Measurements from ENCODE around the gene DROSHA.
A peak's percentile ranks its signal among the peaks of the same experiment; 100 is the strongest.
"Not testable (repeated sequence)": the region's sequence is repeated elsewhere in the genome, so short reads cannot be mapped to it uniquely, and the experiment has no call there.

The DROSHA gene

GRCh38 chr5:31551878-31552277 is 20.0 kb upstream of the DROSHA start:
- ATAC-seq (replicated peaks): no peak
- H3K4me3 Mint-ChIP-seq: no peak overlapping the region
- H3K36me3 Mint-ChIP-seq: peaks cover 54 to 62% of the 10 kb centered on the region in 2 donors

GRCh38 chr5:31549114-31549513 is 17.2 kb upstream of the DROSHA start:
- H3K36me3 Mint-ChIP-seq: peaks cover 52 to 65% of the 10 kb centered on the region in 2 donors
- H3K27me3 Mint-ChIP-seq; ATAC-seq (replicated peaks); H3K4me1 Mint-ChIP-seq; H3K27ac Mint-ChIP-seq; H3K9me3 Mint-ChIP-seq; H3K4me3 Mint-ChIP-seq; DNase-seq: not testable (repeated sequence)

More at GRCh38 chr5:31551878-31552277, 20.0 kb upstream of the DROSHA start:
- no peak for DNase-seq
- Mint-ChIP-seq H3K27ac (no peak overlapping the region), H3K4me1 (no peaks in the 10 kb centered on the region), H3K9me3 (peaks cover under 1 to 5% of the 10 kb centered on the region in 2 donors), H3K27me3 (no peaks in the 10 kb centered on the region)

- Mint-ChIP-seq H3K4me3 (no peak overlapping the region), H3K4me1 (peaks cover 4 to 19% of the 10 kb centered on the region in 2 donors), H3K36me3 (peaks cover 25 to 32% of the 10 kb centered on the region in 2 donors), H3K27ac (no peak overlapping the region), H3K9me3 (no peaks in the 10 kb centered on the region), H3K27me3 (no peaks in the 10 kb centered on the region)
- ATAC-seq (replicated peaks) (no peak), DNase-seq (no peak)
These were observed 6.0 kb upstream of the DROSHA start for GRCh38 chr5:31537851-31538250.

GRCh38 chr5:31537349-31537748 is 5.5 kb upstream of the DROSHA start:
- Mint-ChIP-seq H3K4me1 (peaks cover 4 to 19% of the 10 kb centered on the region in 2 donors), H3K36me3 (peaks cover 25 to 26% of the 10 kb centered on the region in 2 donors), H3K27ac (no peak overlapping the region), H3K4me3 (no peak overlapping the region), H3K9me3 (no peaks in the 10 kb centered on the region), H3K27me3 (no peaks in the 10 kb centered on the region)
- DNase-seq (no peak), ATAC-seq (replicated peaks) (no peak)

GRCh38 chr5:31536873-31537272 is 5.0 kb upstream of the DROSHA start:
- Mint-ChIP-seq H3K4me1 (peaks cover 4 to 19% of the 10 kb centered on the region in 2 donors), H3K9me3 (no peaks in the 10 kb centered on the region), H3K27me3 (no peaks in the 10 kb centered on the region), H3K36me3 (peaks cover 21 to 30% of the 10 kb centered on the region in 2 donors), H3K27ac (no peak overlapping the region), H3K4me3 (no peak overlapping the region)
- no peak for ATAC-seq (replicated peaks)
- no peak for DNase-seq

GRCh38 chr5:31534527-31535046 is 2.7 kb upstream of the DROSHA start:
- H3K4me3 Mint-ChIP-seq: no peak overlapping the region
- H3K36me3 Mint-ChIP-seq: peaks cover 18 to 34% of the 10 kb centered on the region in 2 donors
- DNase-seq (no peak), ATAC-seq (replicated peaks) (no peak)
- H3K9me3 Mint-ChIP-seq: no peaks in the 10 kb centered on the region
- no peaks in the 10 kb centered on the region for H3K27me3 Mint-ChIP-seq
- peaks cover 13 to 38% of the 10 kb centered on the region in 2 donors for H3K4me1 Mint-ChIP-seq
- H3K27ac Mint-ChIP-seq: no peak overlapping the region

- H3K27ac Mint-ChIP-seq: peak overlapping the region; percentile 96
- DNase-seq (no peak), ATAC-seq (replicated peaks) (peak; percentile 70 to 74)
- H3K36me3 Mint-ChIP-seq: peaks cover 27 to 49% of the 10 kb centered on the region in 2 donors
- peaks cover 14 to 51% of the 10 kb centered on the region in 2 donors for H3K4me1 Mint-ChIP-seq
- H3K4me3 Mint-ChIP-seq: peak overlapping the region; percentile 91
- no peaks in the 10 kb centered on the region for H3K27me3 Mint-ChIP-seq
- H3K9me3 Mint-ChIP-seq: no peaks in the 10 kb centered on the region
These were observed 378 bp downstream of the DROSHA start for GRCh38 chr5:31531543-31531887.

- H3K4me3 Mint-ChIP-seq: peak overlapping the region; percentile 91
- peaks cover 30 to 53% of the 10 kb centered on the region in 2 donors for H3K36me3 Mint-ChIP-seq
- no peaks in the 10 kb centered on the region for H3K9me3 Mint-ChIP-seq
- no peak for DNase-seq
- peak overlapping the region; percentile 96 for H3K27ac Mint-ChIP-seq
- peaks cover 14 to 51% of the 10 kb centered on the region in 2 donors for H3K4me1 Mint-ChIP-seq
- no peaks in the 10 kb centered on the region for H3K27me3 Mint-ChIP-seq
- ATAC-seq (replicated peaks): no peak
These were observed 1.2 kb downstream of the DROSHA start for GRCh38 chr5:31530541-31531265.

- ATAC-seq (replicated peaks) (no peak), DNase-seq (no peak)
- Mint-ChIP-seq H3K4me1 (peaks cover 2 to 3% of the 10 kb centered on the region in 2 donors), H3K4me3 (no peak overlapping the region), H3K27me3 (no peaks in the 10 kb centered on the region), H3K9me3 (no peaks in the 10 kb centered on the region), H3K36me3 (peaks cover 36 to 56% of the 10 kb centered on the region in 2 donors), H3K27ac (no peak overlapping the region)
These were observed 8.9 kb downstream of the DROSHA start for GRCh38 chr5:31523041-31523440.

GRCh38 chr5:31516802-31517201 is 15.1 kb downstream of the DROSHA start:
- no peaks in the 10 kb centered on the region for H3K4me1 Mint-ChIP-seq
- H3K4me3 Mint-ChIP-seq: no peak overlapping the region
- DNase-seq (no peak), ATAC-seq (replicated peaks) (no peak)
- no peaks in the 10 kb centered on the region for H3K27me3 Mint-ChIP-seq
- peaks cover 30 to 44% of the 10 kb centered on the region in 2 donors for H3K36me3 Mint-ChIP-seq
- no peak overlapping the region for H3K27ac Mint-ChIP-seq
- H3K9me3 Mint-ChIP-seq: no peaks in the 10 kb centered on the region

- no peak for ATAC-seq (replicated peaks)
- Mint-ChIP-seq H3K27ac (no peak overlapping the region), H3K27me3 (no peaks in the 10 kb centered on the region), H3K4me1 (no peaks in the 10 kb centered on the region), H3K9me3 (no peaks in the 10 kb centered on the region), H3K4me3 (no peak overlapping the region), H3K36me3 (peaks cover 50 to 63% of the 10 kb centered on the region in 2 donors)
- DNase-seq: no peak
These were observed 20.6 kb downstream of the DROSHA start for GRCh38 chr5:31511305-31511704.

GRCh38 chr5:31504529-31504928 is 27.4 kb downstream of the DROSHA start:
- ATAC-seq (replicated peaks): no peak
- Mint-ChIP-seq H3K4me3 (no peak overlapping the region), H3K27ac (no peak overlapping the region), H3K36me3 (peaks cover 53 to 78% of the 10 kb centered on the region in 2 donors), H3K27me3 (no peaks in the 10 kb centered on the region), H3K9me3 (no peaks in the 10 kb centered on the region), H3K4me1 (no peaks in the 10 kb centered on the region)
- no peak for DNase-seq

- ATAC-seq (replicated peaks) (no peak), DNase-seq (no peak)
- no peaks in the 10 kb centered on the region for H3K9me3 Mint-ChIP-seq
- H3K36me3 Mint-ChIP-seq: peaks cover 54 to 83% of the 10 kb centered on the region in 2 donors
- no peaks in the 10 kb centered on the region for H3K4me1 Mint-ChIP-seq
- no peaks in the 10 kb centered on the region for H3K27me3 Mint-ChIP-seq
- no peak overlapping the region for H3K4me3 Mint-ChIP-seq
- H3K27ac Mint-ChIP-seq: no peak overlapping the region
These were observed 29.4 kb downstream of the DROSHA start for GRCh38 chr5:31502506-31502905.

GRCh38 chr5:31500256-31500655 is 31.6 kb downstream of the DROSHA start:
- Mint-ChIP-seq H3K4me3 (no peak overlapping the region), H3K27ac (no peak overlapping the region), H3K9me3 (no peaks in the 10 kb centered on the region), H3K4me1 (no peaks in the 10 kb centered on the region), H3K27me3 (no peaks in the 10 kb centered on the region), H3K36me3 (peaks cover 64 to 92% of the 10 kb centered on the region in 2 donors)
- ATAC-seq (replicated peaks) (no peak), DNase-seq (no peak)

- no peaks in the 10 kb centered on the region for H3K9me3 Mint-ChIP-seq
- H3K4me3 Mint-ChIP-seq: no peak overlapping the region
- no peaks in the 10 kb centered on the region for H3K4me1 Mint-ChIP-seq
- ATAC-seq (replicated peaks) (no peak), DNase-seq (no peak)
- no peak overlapping the region for H3K27ac Mint-ChIP-seq
- no peaks in the 10 kb centered on the region for H3K27me3 Mint-ChIP-seq
- H3K36me3 Mint-ChIP-seq: peaks cover 50 to 78% of the 10 kb centered on the region in 2 donors
These were observed 35.0 kb downstream of the DROSHA start for GRCh38 chr5:31496891-31497290.

Data from stimulated activated naive B cell treated with anti-CD40 and anti-IgM and Interleukin-4, amounts not matched to agents 10 μg/mL and 1 μg/mL and 100 μg/mL, for 72 hours (primary cell).